H1 (cell line): ENCODE results near the gene GDPD3. TPM values are rescaled to one million over a fixed set of nuclear protein-coding genes. Genes with fewer than 3 reads are reported as not detected.

Experiments used
- CTCF ChIA-PET: fragments of 300-600 bp; sonication (Branson Sonifier 250); formaldehyde crosslinking; loops from one replicate; lab custom pipeline; 2021; ENCODE audit not compliant: partially characterized antibody; lab: Charles Lee
- POLR2A ChIA-PET: fragments of 300-600 bp; sonication (Branson Sonifier 250); formaldehyde crosslinking; loops from one replicate; lab custom pipeline; 2021; ENCODE audit warnings: inconsistent platforms; ENCODE audit not compliant: partially characterized antibody; lab: Charles Lee
- DNase-seq, 2 experiments: peaks; one replicate each; pipeline versions ENCODE4 v3.0.0 to v3.0.0-alpha.2; 2010 to 2022; ENCODE audit warnings: low spot score in 2 of 2, low read depth in 1 of 2, mixed read lengths in 1 of 2
- FAIRE-seq: peaks from 2 replicates; lab custom pipeline; 2011; peaks lifted over from hg19 to GRCh38; lab: Jason Lieb, UNC
- H2AFZ ChIP-seq: 2 replicates; pipeline ENCODE4 v1.8.1; 2012; ENCODE audit warnings: low read length, inconsistent platforms
- H2AK5ac ChIP-seq: 2 replicates; pipeline ENCODE4 v1.6.1; 2013; ENCODE audit warnings: low read depth, low read length
- H2BK120ac ChIP-seq: replicated peaks from 2 replicates; pipeline ENCODE3; 2013; ENCODE audit warnings: low read depth, low read length, inconsistent platforms
- H2BK12ac ChIP-seq: 2 replicates; pipeline ENCODE4 v1.6.1; 2013; ENCODE audit warnings: low read depth, low read length
- H2BK15ac ChIP-seq: 2 replicates; pipeline ENCODE4 v1.6.1; 2013; ENCODE audit warnings: low read length
- H2BK20ac ChIP-seq: 2 replicates; pipeline ENCODE4 v1.6.1; 2013; ENCODE audit warnings: low read length
- H2BK5ac ChIP-seq: 2 replicates; pipeline ENCODE4 v1.6.1; 2013; ENCODE audit warnings: low read depth, low read length
- H3K14ac ChIP-seq: 2 replicates; pipeline ENCODE4 v1.6.1; 2013; ENCODE audit warnings: inconsistent platforms; ENCODE audit not compliant: insufficient read length
- H3K18ac ChIP-seq: 2 replicates; pipeline ENCODE4 v1.6.1; 2013; ENCODE audit warnings: low read length; ENCODE audit errors: extremely low read depth
- H3K23ac ChIP-seq: 2 replicates; pipeline ENCODE4 v1.6.1; 2013; ENCODE audit warnings: inconsistent platforms; ENCODE audit not compliant: insufficient read length
- H3K23me2 ChIP-seq: 2 replicates; pipeline ENCODE4 v1.6.1; 2013; ENCODE audit warnings: low read depth, low read length
- H3K27ac ChIP-seq: 2 replicates; pipeline ENCODE4 v1.6.1; 2011; ENCODE audit warnings: low read depth, low read length, inconsistent platforms
- H3K27me3 ChIP-seq, 4 experiments: replicated peaks in 1 of 4; 1 replicate in 1 of 4; 2 replicates in 3 of 4; pipeline versions ENCODE4 v1.6.1 to v1.8.1; 2011 to 2013; ENCODE audit warnings: low read length in 3 of 4, mild to moderate bottlenecking in 3 of 4, inconsistent platforms in 2 of 4, mixed read lengths in 2 of 4, moderate library complexity in 1 of 4; ENCODE audit not compliant: control insufficient read depth in 3 of 4, insufficient read depth in 3 of 4; ENCODE audit errors: extremely low read depth in 1 of 4
- H3K36me3 ChIP-seq, 4 experiments: 2 replicates each; pipeline versions ENCODE4 v1.6.1 to v1.8.1; 2011 to 2013; ENCODE audit warnings: mild to moderate bottlenecking in 4 of 4, low read length in 3 of 4, moderate library complexity in 2 of 4, control low read depth in 1 of 4, inconsistent platforms in 1 of 4; ENCODE audit not compliant: insufficient read depth in 4 of 4, control insufficient read depth in 2 of 4
- H3K4ac ChIP-seq: replicated peaks from 2 replicates; pipeline ENCODE3; 2013; ENCODE audit warnings: low read length, low read depth, mixed read lengths, inconsistent platforms; ENCODE audit not compliant: insufficient read length
- H3K4me1 ChIP-seq, 4 experiments: replicated peaks in 1 of 4; 1 replicate in 1 of 4; 2 replicates in 3 of 4; pipeline versions ENCODE4 v1.6.1 to v1.8.1; 2011 to 2013; ENCODE audit warnings: low read length in 3 of 4, inconsistent platforms in 2 of 4, mixed read lengths in 1 of 4; ENCODE audit not compliant: insufficient read depth in 4 of 4, control insufficient read depth in 3 of 4
- H3K4me2 ChIP-seq, 2 experiments: 2 replicates each; pipeline versions ENCODE4 v1.6.1 to v1.8.1; 2011 to 2013; ENCODE audit warnings: low read depth in 2 of 2, low read length in 2 of 2, control low read depth in 1 of 2, inconsistent platforms in 1 of 2, mild to moderate bottlenecking in 1 of 2; ENCODE audit not compliant: insufficient read depth in 1 of 2
- H3K4me3 ChIP-seq, 4 experiments: fragments of 200-600, 300-600 bp in 1 of 4; sonication (generic), shearing (Covaris generic), sonication (Bioruptor Twin) in 1 of 4; 2 replicates each; pipeline versions ENCODE4 v1.5.1 to v1.8.1; 2011 to 2016; ENCODE audit warnings: low read length in 4 of 4, low read depth in 3 of 4, control low read depth in 2 of 4, inconsistent platforms in 2 of 4, mild to moderate bottlenecking in 2 of 4, mixed read lengths in 1 of 4, moderate library complexity in 1 of 4; ENCODE audit not compliant: insufficient read depth in 2 of 4; ENCODE audit errors: extremely low read depth in 1 of 4
- H3K56ac ChIP-seq: replicated peaks from 2 replicates; pipeline ENCODE3; 2013; ENCODE audit warnings: low read depth, mild to moderate bottlenecking, mixed read lengths, low read length, inconsistent platforms; ENCODE audit not compliant: insufficient read length
- H3K79me1 ChIP-seq: 2 replicates; pipeline ENCODE4 v1.6.1; 2013; ENCODE audit warnings: low read depth, low read length, control low read depth
- H3K79me2 ChIP-seq, 2 experiments: 2 replicates each; pipeline versions ENCODE4 v1.6.1 to v1.8.1; 2012 to 2013; ENCODE audit warnings: low read length in 2 of 2, mild to moderate bottlenecking in 2 of 2, inconsistent platforms in 1 of 2; ENCODE audit not compliant: insufficient read depth in 2 of 2, control insufficient read depth in 1 of 2
- H3K9ac ChIP-seq, 4 experiments: replicated peaks in 1 of 4; 1 replicate in 1 of 4; 2 replicates in 3 of 4; pipeline versions ENCODE4 v1.6.1 to v1.8.1; 2011 to 2013; ENCODE audit warnings: low read depth in 3 of 4, low read length in 3 of 4, control low read depth in 2 of 4, mild to moderate bottlenecking in 2 of 4, moderate library complexity in 2 of 4, inconsistent platforms in 1 of 4; ENCODE audit errors: extremely low read depth in 1 of 4
- H3K9me3 ChIP-seq, 2 experiments: 2 replicates each; pipeline versions ENCODE4 v1.6.1 to v1.8.1; 2012 to 2013; ENCODE audit warnings: mild to moderate bottlenecking in 2 of 2, moderate library complexity in 2 of 2, control low read depth in 1 of 2, inconsistent platforms in 1 of 2, low read depth in 1 of 2, low read length in 1 of 2, mixed read lengths in 1 of 2; ENCODE audit not compliant: insufficient read depth in 2 of 2
- H4K20me1 ChIP-seq, 2 experiments: replicated peaks in 1 of 2; 2 replicates each; pipeline versions ENCODE3 to v1.8.1; 2011 to 2013; ENCODE audit warnings: inconsistent platforms in 2 of 2, low read length in 2 of 2, mild to moderate bottlenecking in 1 of 2; ENCODE audit not compliant: insufficient read depth in 2 of 2, control insufficient read depth in 1 of 2
- H4K5ac ChIP-seq: 2 replicates; pipeline ENCODE4 v1.6.1; 2013; ENCODE audit warnings: low read length, low read depth, mixed read lengths, inconsistent platforms; ENCODE audit not compliant: insufficient read length
- H4K8ac ChIP-seq: 2 replicates; pipeline ENCODE4 v1.8.0; 2013; ENCODE audit warnings: mild to moderate bottlenecking, moderate library complexity, low read length, inconsistent platforms; ENCODE audit not compliant: insufficient read depth; ENCODE audit errors: extremely low read depth
- H4K91ac ChIP-seq: replicated peaks from 2 replicates; pipeline ENCODE3; 2013; ENCODE audit warnings: low read length, mixed read lengths, inconsistent platforms; ENCODE audit not compliant: insufficient read length
- CHD2 ChIP-seq: IDR thresholded peaks from 2 replicates; pipeline ENCODE4 v1.6.1; 2012; ENCODE audit warnings: low read length, improper control_type of control experiment
- CTCF ChIP-seq, 3 experiments: IDR thresholded peaks; 1 replicate in 2 of 3; 2 replicates in 1 of 3; pipeline versions ENCODE4 v1.5.1 to v1.6.1; 2011; ENCODE audit warnings: low read length in 3 of 3, mild to moderate bottlenecking in 3 of 3, inconsistent platforms in 2 of 3, low read depth in 1 of 3, moderate library complexity in 1 of 3; ENCODE audit not compliant: insufficient read depth in 1 of 3; ENCODE audit errors: control extremely low read depth in 1 of 3
- EGR1 ChIP-seq: IDR thresholded peaks from 2 replicates; pipeline ENCODE4 v1.6.1; 2011; ENCODE audit warnings: low read depth, low read length, borderline replicate concordance
- GTF2F1 ChIP-seq: IDR thresholded peaks from 2 replicates; pipeline ENCODE4 v1.6.1; 2012; ENCODE audit warnings: low read depth, low read length, improper control_type of control experiment, borderline replicate concordance
- JUN ChIP-seq: IDR thresholded peaks from 2 replicates; pipeline ENCODE4 v1.6.1; 2011; ENCODE audit warnings: low read depth, mild to moderate bottlenecking, improper control_type of control experiment, low read length
- MAX ChIP-seq: IDR thresholded peaks from 2 replicates; pipeline ENCODE4 v1.6.1; 2012; ENCODE audit warnings: inconsistent platforms
- PHF8 ChIP-seq: fragments of 200-600 bp; sonication (generic); conservative IDR thresholded peaks from 2 replicates; pipeline ENCODE4 v1.7.1; 2012; ENCODE audit warnings: low read depth, mild to moderate bottlenecking, inconsistent platforms, low read length, moderate library complexity
- RAD21 ChIP-seq, 2 experiments: IDR thresholded peaks in 1 of 2; conservative IDR thresholded peaks in 1 of 2; 2 replicates each; pipeline ENCODE4 v1.6.1; 2011; ENCODE audit warnings: low read depth in 2 of 2, low read length in 2 of 2, improper control_type of control experiment in 1 of 2, inconsistent platforms in 1 of 2, mild to moderate bottlenecking in 1 of 2, moderate library complexity in 1 of 2
- SAP30 ChIP-seq: fragments of 300-600 bp; sonication (generic); IDR thresholded peaks from 2 replicates; pipeline ENCODE4 v1.7.1; 2012; ENCODE audit warnings: low read length, moderate library complexity, mild to moderate bottlenecking, inconsistent platforms; ENCODE audit not compliant: insufficient read depth, insufficient replicate concordance
- TEAD4 ChIP-seq: IDR thresholded peaks from 2 replicates; pipeline ENCODE4 v1.6.1; 2012; ENCODE audit warnings: low read depth, low read length, inconsistent platforms, mixed read lengths
- WGBS, 2 experiments: shearing (Covaris generic) in 1 of 2; methylation state at CpG; one replicate each; pipeline versions ENCODE4 v1.1.6 to v1.1.7; 2013 to 2015; ENCODE audit warnings: low lambda C conversion rate in 2 of 2, mixed read lengths in 2 of 2, inconsistent platforms in 1 of 2, low coverage in 1 of 2, missing lambda C conversion rate in 1 of 2; ENCODE audit not compliant: insufficient replicate concordance in 2 of 2, insufficient coverage in 1 of 2, insufficient read length in 1 of 2; ENCODE audit errors: extremely low coverage in 1 of 2, missing lambda C conversion rate in 1 of 2; 5-methylcytosine and 5-hydroxymethylcytosine counted together
- polyA plus RNA-seq, 7 experiments: library from polyadenylated mRNA; depleted of rRNA in 3 of 7; stranded (reverse) in 5 of 7; unstranded in 2 of 7; fragments of >200 nt in 5 of 7; fragments of 200-250 nt in 2 of 7; gene quantifications; 1 replicate in 5 of 7; 2 replicates in 1 of 7; 4 replicates in 1 of 7; pipeline versions ENCODE4 v1.2.1 to v1.2.3, GENCODE V29; 2011 to 2013; ENCODE audit warnings: missing spikeins in 2 of 7, mixed read lengths in 2 of 7
- total RNA-seq: library from RNA; stranded (reverse); fragmentation: NEBNext Ultra II Directional; extraction: Animal tissue kit (Norgen Biotek cat#: 25700); gene quantifications from 2 replicates; pipeline ENCODE4 v1.2.1, GENCODE V29; 2021

Gene GDPD3
- total and polyA plus RNA-seq, 2 of the 8 experiments (the other 6 are each of a cell fraction or from before 2014, with no cell fraction given) = 0.20 TPM; not detected in 1

- WGBS, 2 experiments = 94% methylated on average over 7 of the region's 7 CpGs; no CpG with 5 or more reads in 1 of the 2 experiments
- Histone ChIP-seq H3K9me3 (no peaks in the 10 kb centered on the region), H3K14ac (no peak overlapping the region), H3K23me2 (peaks cover 7% of the 10 kb centered on the region; the same call in 1 of the 2 replicates), H3K36me3 (peaks cover 24 to 54% (median 36%) of the 10 kb centered on the region in 4 experiments; a peak in 7 of 8 replicates), H2BK15ac (no peak overlapping the region), H3K4me1 (peaks cover 0 to 7% (median 1%) of the 10 kb centered on the region in 4 experiments; a peak in 2 of 7 replicates), H3K79me2 (peaks cover 11 to 35% of the 10 kb centered on the region in 2 experiments), H3K18ac (no peak overlapping the region), H4K91ac (no peak overlapping the region), H2BK20ac (no peak overlapping the region), H3K56ac (no peak overlapping the region), H3K4me3 (no peak overlapping the region), H3K23ac (no peak overlapping the region), H3K4me2 (no peak overlapping the region), H3K27me3 (no peaks in the 10 kb centered on the region), H2BK12ac (no peak overlapping the region), H2BK5ac (no peak overlapping the region), H4K8ac (no peak overlapping the region), H3K27ac (no peak overlapping the region), H4K5ac (no peak overlapping the region), H3K9ac (no peak overlapping the region), H4K20me1 (peaks cover 19 to 33% of the 10 kb centered on the region in 2 experiments), H3K79me1 (peaks cover 12% of the 10 kb centered on the region), H2AK5ac (no peak overlapping the region), H2AFZ (no peak overlapping the region), H2BK120ac (no peak overlapping the region), H3K4ac (no peak overlapping the region)
- DNase-seq (no peak), FAIRE-seq (no peak)
- ChIA-PET CTCF (interaction anchor here (0.9 to 5.9 kb wide), 4 partner anchors 11 to 50 kb away, joined by 3 to 46 read pairs (median 6); partner anchors contain the start of gene TBX6), POLR2A (interaction anchor here (9.9 to 21.2 kb wide), 2 partner anchors 11 kb away, joined by 151 to 353 read pairs; partner anchors contain the start of genes ALDOA, TBX6 and YPEL3)
- TF ChIP-seq CTCF (IDR thresholded peaks at IDR 0.05; ENCODE audit: control extremely low read depth in 1 of 3, insufficient read depth in 1 of 3, low read depth in 1 of 3, low read length in 3 of 3) = no peak
- no peak for TF ChIP-seq TEAD4
- TF ChIP-seq EGR1 = no peak
- TF ChIP-seq JUN = no peak
- TF ChIP-seq PHF8 = no peak
- no peak for TF ChIP-seq SAP30
- TF ChIP-seq RAD21 (IDR thresholded peaks at IDR 0.05 in 1 of 2, conservative IDR thresholded peaks at IDR 0.05 in 1 of 2; ENCODE audit: low read depth in 2 of 2, low read length in 2 of 2) = no peak
- no peak for TF ChIP-seq MAX
- no peak for TF ChIP-seq GTF2F1
- TF ChIP-seq CHD2 = no peak
These were observed 33.9 kb downstream of the GDPD3 start for GRCh38 chr16:30079480-30079879.
